Adrenal gland (tissue), 12 donors: ENCODE measurements around the gene FGD5. TPM values are rescaled to one million over a fixed set of nuclear protein-coding genes. Genes with fewer than 3 reads are reported as not detected.

ENCODE experiments used
- DNase-seq, 7 donors: peaks; one replicate each; pipeline ENCODE4 v3.0.0-alpha.2; 2019 to 2020
- H3K27ac ChIP-seq, 5 donors: fragments of 200-600 bp; sonication (generic) in 4 of 5; 1 replicate in 3 of 5; 2 replicates in 2 of 5; pipeline versions ENCODE4 v1.5.1 to v1.8.0; 2016 to 2020; ENCODE audit warnings: mild to moderate bottlenecking in 1 of 5
- H3K27me3 ChIP-seq: fragments of 200-600 bp; 2 replicates; pipeline ENCODE4 v1.8.0; 2021
- H3K36me3 ChIP-seq, 2 donors: fragments of 200-600 bp; replicated peaks in 1 of 2; 1 replicate in 1 of 2; 2 replicates in 1 of 2; pipeline versions ENCODE4 v1.5.1 to v1.8.0; 2018 to 2022
- H3K4me1 ChIP-seq, 2 donors: fragments of 200-600 bp; replicated peaks in 1 of 2; 1 replicate in 1 of 2; 2 replicates in 1 of 2; pipeline versions ENCODE4 v1.5.1 to v1.8.0; 2018 to 2021
- H3K4me3 ChIP-seq, 4 donors: fragments of 200-600 bp; sonication (generic) in 3 of 4; one replicate each; pipeline ENCODE4 v1.5.1; 2016 to 2018
- H3K9me3 ChIP-seq, 3 donors: fragments of 200-600 bp; sonication (generic) in 1 of 3; replicated peaks in 1 of 3; 1 replicate in 2 of 3; 2 replicates in 1 of 3; pipeline versions ENCODE4 v1.5.1 to v1.8.0; 2016 to 2021
- POLR2A ChIP-seq, 2 donors: fragments of 450-650 bp; IDR thresholded peaks; one replicate each; pipeline ENCODE4 v1.6.1; 2017; ENCODE audit warnings: antibody characterized with exemption in 2 of 2, mild to moderate bottlenecking in 2 of 2, moderate library complexity in 1 of 2
- WGBS, 4 donors: extraction: QIAGEN DNeasy Blood & Tissue Kit in 2 of 4; methylation state at CpG; one replicate each; pipeline versions ENCODE4 v1.1.5 to v1.1.7; 2013 to 2017; 5-methylcytosine and 5-hydroxymethylcytosine counted together
- intact Hi-C, 2 donors: fragments of 100-400 bp; cut with DNase I; formaldehyde crosslinking; loops; one replicate each; pipeline versions ENCODE4 v1.14.1 to v1.15.0; 2022 to 2023
- polyA plus RNA-seq, 3 donors: library from polyadenylated mRNA; stranded (reverse); fragments of 200-250 nt in 2 of 3; fragments of 350-450 nt in 1 of 3; fragmentation: Illumina TruSeq in 1 of 3; extraction: RNeasy Lipid Tissue Mini Kit (QIAGEN cat#74804) in 1 of 3; gene quantifications; one replicate each; pipeline ENCODE4 v1.2.3, GENCODE V29; 2013 to 2014
- total RNA-seq, 9 donors: library from RNA; depleted of rRNA in 4 of 9; stranded (reverse); fragments of >200 nt in 4 of 9; fragments of 120-200 nt in 1 of 9; fragmentation: NEBNext Ultra II Directional in 1 of 9; extraction: Animal tissue kit (Norgen Biotek cat#: 25700) in 1 of 9; gene quantifications; one replicate each; pipeline versions ENCODE4 v1.1.0 to v1.2.4, GENCODE V29; 2013 to 2023
- TF ChIP-seq, protein P1 (sequence below), 6 experiments: fragments of 450-650 bp in 4 of 6; fragments of 200-600 bp in 2 of 6; sonication (generic) in 1 of 6; IDR thresholded peaks; 1 replicate in 5 of 6; 2 replicates in 1 of 6; pipeline versions ENCODE4 v1.5.1 to v1.8.0; 2016 to 2021; ENCODE audit warnings: antibody characterized with exemption in 6 of 6, mild to moderate bottlenecking in 2 of 6, moderate library complexity in 1 of 6
- donor health status: healthy with polysubstance abuse.
- donor health status: Bipolar disorder and iron deficiency.
- donor health status: DM: yes; HTN: yes; CAD: no.
- donor health status: DM: no; HTN: no; CAD: no.
- donor health status: DM: no; HTN: no; CAD: no.
- donor health status: DM: yes; HTN: yes; CAD: no.

Gene FGD5
- total and polyA plus RNA-seq, 12 donors = 4.9 to 21.4 (median 11.2) TPM

DNA sequence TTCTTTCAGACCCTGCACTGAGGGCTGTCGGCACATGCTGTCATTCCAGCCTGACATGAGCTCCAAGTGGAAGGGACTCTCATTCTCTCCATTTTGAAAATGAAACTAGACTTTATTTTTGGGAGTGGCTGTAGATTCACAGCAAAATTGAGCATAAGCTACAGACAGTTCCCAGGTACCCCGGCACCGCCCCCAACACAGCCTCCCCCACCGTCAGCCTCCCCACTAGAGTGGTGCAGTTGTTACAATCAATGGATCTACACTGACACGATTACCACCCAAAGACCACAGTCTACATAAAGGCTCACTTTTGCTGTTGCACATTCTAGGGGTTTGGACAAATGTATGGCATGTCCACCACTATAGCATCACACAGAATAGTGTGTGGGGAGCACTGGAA is 29.5 kb upstream of the FGD5 start:
- 79 to 89% (median 80%) methylated on average over 5 of the region's 5 CpGs for WGBS, 4 donors
- intact Hi-C loops = loop anchor here in 1 of 2 donors (10.0 kb wide), 1 partner anchor 114 kb away; the partner anchor contains the start of gene C3orf20
- no peaks in the 10 kb centered on the region for H3K36me3 ChIP-seq
- H3K4me1 ChIP-seq = no peaks in the 10 kb centered on the region
- no peak for TF ChIP-seq POLR2A (IDR thresholded peaks at IDR 0.05)
- TF ChIP-seq, protein P1, sequence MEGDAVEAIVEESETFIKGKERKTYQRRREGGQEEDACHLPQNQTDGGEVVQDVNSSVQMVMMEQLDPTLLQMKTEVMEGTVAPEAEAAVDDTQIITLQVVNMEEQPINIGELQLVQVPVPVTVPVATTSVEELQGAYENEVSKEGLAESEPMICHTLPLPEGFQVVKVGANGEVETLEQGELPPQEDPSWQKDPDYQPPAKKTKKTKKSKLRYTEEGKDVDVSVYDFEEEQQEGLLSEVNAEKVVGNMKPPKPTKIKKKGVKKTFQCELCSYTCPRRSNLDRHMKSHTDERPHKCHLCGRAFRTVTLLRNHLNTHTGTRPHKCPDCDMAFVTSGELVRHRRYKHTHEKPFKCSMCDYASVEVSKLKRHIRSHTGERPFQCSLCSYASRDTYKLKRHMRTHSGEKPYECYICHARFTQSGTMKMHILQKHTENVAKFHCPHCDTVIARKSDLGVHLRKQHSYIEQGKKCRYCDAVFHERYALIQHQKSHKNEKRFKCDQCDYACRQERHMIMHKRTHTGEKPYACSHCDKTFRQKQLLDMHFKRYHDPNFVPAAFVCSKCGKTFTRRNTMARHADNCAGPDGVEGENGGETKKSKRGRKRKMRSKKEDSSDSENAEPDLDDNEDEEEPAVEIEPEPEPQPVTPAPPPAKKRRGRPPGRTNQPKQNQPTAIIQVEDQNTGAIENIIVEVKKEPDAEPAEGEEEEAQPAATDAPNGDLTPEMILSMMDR (IDR thresholded peaks at IDR 0.05) = no peak
- no peak for DNase-seq
- H3K9me3 ChIP-seq = no peaks in the 10 kb centered on the region
- H3K4me3 ChIP-seq = no peak overlapping the region
- H3K27ac ChIP-seq = no peak overlapping the region
- no peaks in the 10 kb centered on the region for H3K27me3 ChIP-seq

DNA sequence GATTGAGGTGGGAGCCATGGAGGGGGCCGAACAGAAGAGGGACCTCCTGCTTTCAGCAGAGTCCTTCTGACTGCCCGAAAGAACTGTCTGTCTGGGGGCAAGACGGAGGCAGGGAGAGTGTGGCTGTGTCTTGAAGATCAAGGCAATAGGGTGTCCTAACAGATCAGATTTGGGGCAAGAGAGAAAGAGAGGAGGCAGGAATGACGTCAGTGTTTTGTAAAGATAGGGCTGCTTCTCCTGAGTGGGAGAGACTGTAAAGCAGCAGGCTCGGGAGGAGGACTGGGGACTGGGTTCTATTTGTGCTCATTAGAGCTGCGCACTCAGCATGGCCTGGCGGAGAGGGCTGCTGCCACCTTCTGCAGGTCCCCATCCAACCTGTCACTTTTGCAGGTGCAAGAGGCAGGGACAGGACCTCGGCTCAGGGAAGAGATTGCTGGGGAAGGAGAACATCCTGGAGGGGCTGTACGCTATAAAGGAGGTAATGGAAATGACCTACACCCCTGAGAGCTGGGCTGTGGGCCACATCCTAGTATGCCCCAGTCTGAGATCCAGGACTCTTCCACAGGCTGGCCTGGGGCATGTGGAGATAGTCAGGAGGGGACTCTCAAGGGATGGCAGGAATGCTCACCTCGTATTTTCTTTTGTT is 29.0 kb upstream of the FGD5 start:
- Histone ChIP-seq H3K4me1 (no peaks in the 10 kb centered on the region), H3K4me3 (no peak overlapping the region), H3K36me3 (no peaks in the 10 kb centered on the region), H3K27ac (no peak overlapping the region), H3K9me3 (no peaks in the 10 kb centered on the region), H3K27me3 (no peaks in the 10 kb centered on the region)
- no peak for DNase-seq
- intact Hi-C loops = loop anchor here (5.0 to 10.0 kb wide), 2 partner anchors 115 to 133 kb away; partner anchors contain the start of gene C3orf20 (in 1 of the 2)
- WGBS, 4 donors = 64 to 83% (median 72%) methylated on average over 9 to 10 of the region's 10 CpGs
- no peak for TF ChIP-seq POLR2A (IDR thresholded peaks at IDR 0.05)
- TF ChIP-seq, protein P1 (IDR thresholded peaks at IDR 0.05) = no peak

DNA sequence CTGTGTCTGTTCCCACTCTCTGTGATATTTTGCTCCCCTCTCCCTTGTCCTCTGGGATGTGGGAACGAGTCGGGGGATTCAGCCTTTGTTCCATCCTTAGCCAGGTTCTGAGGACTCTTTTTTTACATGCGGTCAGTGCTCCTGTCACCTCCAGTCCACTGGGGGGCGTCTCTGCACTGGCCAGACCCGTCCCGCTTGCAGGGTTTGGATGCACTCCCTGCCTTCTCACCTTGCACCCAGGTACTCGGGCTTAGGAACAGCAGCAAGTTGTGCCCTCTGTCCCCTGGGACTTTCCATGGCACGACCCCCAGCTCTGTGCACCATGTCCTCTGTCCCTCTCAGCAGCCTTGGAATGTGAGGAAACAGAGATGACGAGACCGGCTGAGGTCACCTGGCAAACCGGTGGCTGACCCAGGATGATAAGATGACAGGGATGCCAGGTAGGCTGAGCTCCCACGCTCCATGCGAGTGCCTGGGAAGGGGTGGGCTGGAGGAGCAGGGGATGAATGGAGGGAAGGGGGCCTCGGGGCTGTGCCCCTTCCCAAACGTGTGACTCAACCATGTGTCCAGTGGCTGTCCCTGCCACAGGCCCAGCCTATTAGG is 27.3 kb upstream of the FGD5 start:
- H3K36me3 ChIP-seq = no peaks in the 10 kb centered on the region
- no peaks in the 10 kb centered on the region for H3K9me3 ChIP-seq
- whole genome bisulfite sequencing, 4 donors = 19 to 24% (median 22%) methylated on average over 9 to 15 of the region's 15 CpGs
- TF ChIP-seq, protein P1 (IDR thresholded peaks at IDR 0.05) = peak; percentile 33 to 67 (median 57)
- TF ChIP-seq POLR2A (IDR thresholded peaks at IDR 0.05) = no peak
- intact Hi-C loops = loop anchor here in 1 of 2 donors (5.0 kb wide), 1 partner anchor 131 kb away; no protein-coding TSS in a partner anchor
- no peaks in the 10 kb centered on the region for H3K4me1 ChIP-seq
- DNase-seq = peak; percentile 30 to 82 (median 55)
- no peaks in the 10 kb centered on the region for H3K27me3 ChIP-seq
- H3K4me3 ChIP-seq = no peak overlapping the region
- H3K27ac ChIP-seq = no peak overlapping the region

DNA sequence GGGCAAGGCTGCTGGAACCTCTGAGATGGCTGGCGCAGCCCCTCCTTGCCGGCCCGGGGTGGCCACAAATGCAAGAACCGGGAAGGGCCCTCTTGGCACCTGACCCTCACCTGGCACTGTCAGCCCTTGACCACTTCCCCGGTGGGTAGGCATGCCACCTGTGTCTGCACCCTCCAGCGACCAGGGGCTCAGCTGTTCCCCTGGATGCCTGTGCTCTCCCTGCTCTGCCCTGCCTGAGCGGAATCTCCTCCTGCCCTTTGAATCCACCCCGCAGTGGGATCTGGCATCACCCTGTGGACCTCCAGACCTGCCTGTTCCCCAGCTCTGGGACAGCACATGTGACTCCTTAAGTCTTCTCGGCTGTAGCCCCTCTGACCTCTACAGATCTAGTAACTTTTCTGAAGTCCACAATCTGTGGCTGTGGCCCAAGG is 26.1 kb upstream of the FGD5 start:
- WGBS, 4 donors = 76 to 86% (median 83%) methylated on average over 7 to 9 of the region's 9 CpGs; no CpG with 5 or more reads in 1 of the 4 donors
- no peaks in the 10 kb centered on the region for H3K36me3 ChIP-seq
- no peaks in the 10 kb centered on the region for H3K27me3 ChIP-seq
- H3K4me3 ChIP-seq = no peak overlapping the region
- no peaks in the 10 kb centered on the region for H3K4me1 ChIP-seq
- TF ChIP-seq POLR2A (IDR thresholded peaks at IDR 0.05) = no peak
- TF ChIP-seq, protein P1 (IDR thresholded peaks at IDR 0.05) = no peak
- H3K9me3 ChIP-seq = no peaks in the 10 kb centered on the region
- H3K27ac ChIP-seq = peak overlapping the region in 1 of 5 donors; percentile 79
- no peak for DNase-seq
- intact Hi-C loops = loop anchor here in 1 of 2 donors (5.0 kb wide), 1 partner anchor 130 kb away; no protein-coding TSS in a partner anchor
